IMR-90 (cell line): ENCODE data around the gene PDLIM1. TPM values are rescaled to one million over a fixed set of nuclear protein-coding genes. Genes with fewer than 3 reads are reported as not detected.
A peak's percentile ranks its signal among the peaks of the same experiment; 100 is the strongest.

Source experiments
- ATAC-seq: fragments of 200-7000 bp; cut with Tn5 transposase; 2 replicates; pipeline ENCODE4 v1.9.1; 2020; ENCODE audit warnings: low read depth, mild to moderate bottlenecking, moderate library complexity
- BruUV-seq: library from RNA; stranded (reverse); fragments of 400-500 nt; replicated peaks from 2 replicates; lab custom pipeline; 2021; lab: Mats Ljungman, UMichigan
- CTCF ChIA-PET: fragments of 300-600 bp; formaldehyde crosslinking; extraction: SDS; loops from one replicate; lab custom pipeline; 2021; ENCODE audit warnings: antibody characterized with exemption; lab: Yijun Ruan, JAX
- POLR2A ChIA-PET: fragments of 300-600 bp; sonication (Branson Sonifier 250); formaldehyde crosslinking; loops from one replicate; lab custom pipeline; 2022; ENCODE audit warnings: antibody characterized with exemption; ENCODE audit not compliant: unreplicated experiment; lab: Charles Lee
- DNase-seq: peaks from one replicate; pipeline ENCODE4 v3.0.0; 2013
- H2AFZ ChIP-seq: replicated peaks from 2 replicates; pipeline ENCODE3; 2013; ENCODE audit warnings: low read length, mild to moderate bottlenecking; ENCODE audit not compliant: poor library complexity
- H2AK5ac ChIP-seq: 2 replicates; pipeline ENCODE4 v1.6.1; 2013; ENCODE audit warnings: low read depth, low read length, inconsistent platforms
- H2AK9ac ChIP-seq: replicated peaks from 2 replicates; pipeline ENCODE3; 2013; ENCODE audit warnings: mild to moderate bottlenecking, low read depth, low read length, moderate library complexity; ENCODE audit not compliant: poor library complexity
- H2BK120ac ChIP-seq: 2 replicates; pipeline ENCODE4 v1.6.1; 2013; ENCODE audit warnings: low read depth, low read length, inconsistent platforms
- H2BK15ac ChIP-seq: 3 replicates; pipeline ENCODE4 v1.6.1; 2013; ENCODE audit warnings: low read depth, low read length, inconsistent platforms
- H2BK20ac ChIP-seq: 2 replicates; pipeline ENCODE4 v1.6.1; 2013; ENCODE audit warnings: low read depth, mild to moderate bottlenecking, inconsistent platforms, low read length, moderate library complexity
- H2BK5ac ChIP-seq: 2 replicates; pipeline ENCODE4 v1.6.1; 2013; ENCODE audit warnings: mild to moderate bottlenecking, low read depth, low read length, inconsistent platforms; ENCODE audit not compliant: poor library complexity, severe bottlenecking
- H3K14ac ChIP-seq: replicated peaks from 2 replicates; pipeline ENCODE4 v1.6.1; 2013; ENCODE audit warnings: low read depth, low read length, inconsistent platforms
- H3K18ac ChIP-seq: 2 replicates; pipeline ENCODE4 v1.6.1; 2013; ENCODE audit warnings: low read depth, low read length, control low read depth
- H3K23ac ChIP-seq: 2 replicates; pipeline ENCODE4 v1.6.1; 2013; ENCODE audit warnings: low read depth, low read length, inconsistent platforms
- H3K27ac ChIP-seq: 2 replicates; pipeline ENCODE4 v1.5.1; 2013; ENCODE audit warnings: mild to moderate bottlenecking, control low read depth, low read length; ENCODE audit not compliant: insufficient read depth
- H3K27me3 ChIP-seq: 2 replicates; pipeline ENCODE4 v1.6.1; 2013; ENCODE audit warnings: low read length; ENCODE audit not compliant: control insufficient read depth, insufficient read depth
- H3K36me3 ChIP-seq: 2 replicates; pipeline ENCODE4 v1.6.1; 2013; ENCODE audit warnings: low read length, mixed read lengths; ENCODE audit not compliant: control insufficient read depth, insufficient read depth
- H3K4ac ChIP-seq: 2 replicates; pipeline ENCODE4 v1.6.1; 2013; ENCODE audit warnings: low read depth, low read length, inconsistent platforms
- H3K4me1 ChIP-seq: 2 replicates; pipeline ENCODE4 v1.6.1; 2013; ENCODE audit warnings: low read length, mixed read lengths; ENCODE audit not compliant: control insufficient read depth, insufficient read depth
- H3K4me2 ChIP-seq: 2 replicates; pipeline ENCODE4 v1.6.1; 2013; ENCODE audit warnings: low read depth, mild to moderate bottlenecking, control low read depth, low read length, moderate library complexity
- H3K4me3 ChIP-seq: 2 replicates; pipeline ENCODE4 v1.5.1; 2013; ENCODE audit warnings: low read depth, mild to moderate bottlenecking, control low read depth, low read length, moderate library complexity; ENCODE audit not compliant: insufficient read depth
- H3K56ac ChIP-seq: 2 replicates; pipeline ENCODE4 v1.6.1; 2013; ENCODE audit warnings: low read length, inconsistent platforms; ENCODE audit not compliant: insufficient read depth; ENCODE audit errors: extremely low read depth
- H3K79me1 ChIP-seq, 2 experiments: 2 replicates each; pipeline ENCODE4 v1.6.1; 2013; ENCODE audit warnings: low read length in 2 of 2, inconsistent platforms in 1 of 2, low read depth in 1 of 2
- H3K9ac ChIP-seq: 2 replicates; pipeline ENCODE4 v1.6.1; 2013; ENCODE audit warnings: low read depth, low read length, control low read depth
- H3K9me1 ChIP-seq: 2 replicates; pipeline ENCODE4 v1.6.1; 2013; ENCODE audit warnings: low read length, inconsistent platforms; ENCODE audit not compliant: insufficient read depth
- H3K9me3 ChIP-seq: 2 replicates; pipeline ENCODE4 v1.6.1; 2013; ENCODE audit warnings: low read length; ENCODE audit not compliant: control insufficient read depth, insufficient read depth
- H4K20me1 ChIP-seq: 2 replicates; pipeline ENCODE4 v1.6.1; 2013; ENCODE audit warnings: low read length, inconsistent platforms; ENCODE audit not compliant: insufficient read depth
- H4K5ac ChIP-seq: 2 replicates; pipeline ENCODE4 v1.6.1; 2013; ENCODE audit warnings: mild to moderate bottlenecking, low read depth, low read length, control low read depth
- H4K8ac ChIP-seq, 2 experiments: 2 replicates each; pipeline ENCODE4 v1.6.1; 2013; ENCODE audit warnings: low read depth in 2 of 2, low read length in 2 of 2, control low read depth in 1 of 2, inconsistent platforms in 1 of 2
- H4K91ac ChIP-seq: 2 replicates; pipeline ENCODE4 v1.6.1; 2013; ENCODE audit warnings: low read depth, low read length, inconsistent platforms; ENCODE audit not compliant: insufficient read depth
- RFX5 ChIP-seq: IDR thresholded peaks from 2 replicates; pipeline ENCODE4 v1.8.0; 2012; ENCODE audit warnings: low read depth, mild to moderate bottlenecking, low read length, moderate library complexity
- WGBS, 2 experiments: methylation state at CpG; one replicate each; pipeline versions ENCODE4 v1.1.5 to v1.1.7; 2013; ENCODE audit warnings: missing lambda C conversion rate in 2 of 2; ENCODE audit not compliant: insufficient read length in 1 of 2; ENCODE audit errors: extremely low coverage in 2 of 2; 5-methylcytosine and 5-hydroxymethylcytosine counted together
- dilution Hi-C: fragments of 300-500 bp; cut with HindIII; formaldehyde crosslinking; loops from one replicate; pipeline ENCODE4 v1.14.3; 2018; ENCODE audit warnings: low sequenced_read_pairs; ENCODE audit not compliant: unreplicated experiment
- in situ Hi-C: fragments of 300-500 bp; cut with MboI; formaldehyde crosslinking; loops from 3 replicates; pipeline ENCODE4 v1.14.3; 2019; ENCODE audit warnings: low sequenced_read_pairs, inconsistent platforms, mixed read lengths
- intact Hi-C: fragments of 100-400 bp; cut with micrococcal nuclease; formaldehyde crosslinking; loops from 2 replicates; pipeline ENCODE4 v1.10.0; 2022
- polyA plus RNA-seq, 3 experiments: library from polyadenylated mRNA; depleted of rRNA; stranded (reverse); fragments of >200 nt; gene quantifications; 2 replicates each; pipeline ENCODE4 v1.2.3, GENCODE V29; 2012; ENCODE audit warnings: low replicate concordance in 1 of 3
- total RNA-seq: library from RNA; depleted of rRNA; stranded (reverse); fragments of >200 nt; gene quantifications from 2 replicates; pipeline ENCODE4 v1.2.3, GENCODE V29; 2012
- TF ChIP-seq, protein P1 (sequence below): conservative IDR thresholded peaks from 2 replicates; pipeline ENCODE4 v1.5.1; 2012; ENCODE audit warnings: mild to moderate bottlenecking, low read depth, low read length, improper control_type of control experiment
- TF ChIP-seq, protein P2 (sequence below): fragments of 150-350 bp; IDR thresholded peaks from 2 replicates; pipeline ENCODE4 v1.6.1; 2016; ENCODE audit warnings: low read depth, mild to moderate bottlenecking, low read length, moderate library complexity, borderline replicate concordance

Gene PDLIM1
- total and polyA plus RNA-seq, 2 of the 4 experiments (the other 2 are of a cell fraction), result 30.1 to 187 TPM

DNA sequence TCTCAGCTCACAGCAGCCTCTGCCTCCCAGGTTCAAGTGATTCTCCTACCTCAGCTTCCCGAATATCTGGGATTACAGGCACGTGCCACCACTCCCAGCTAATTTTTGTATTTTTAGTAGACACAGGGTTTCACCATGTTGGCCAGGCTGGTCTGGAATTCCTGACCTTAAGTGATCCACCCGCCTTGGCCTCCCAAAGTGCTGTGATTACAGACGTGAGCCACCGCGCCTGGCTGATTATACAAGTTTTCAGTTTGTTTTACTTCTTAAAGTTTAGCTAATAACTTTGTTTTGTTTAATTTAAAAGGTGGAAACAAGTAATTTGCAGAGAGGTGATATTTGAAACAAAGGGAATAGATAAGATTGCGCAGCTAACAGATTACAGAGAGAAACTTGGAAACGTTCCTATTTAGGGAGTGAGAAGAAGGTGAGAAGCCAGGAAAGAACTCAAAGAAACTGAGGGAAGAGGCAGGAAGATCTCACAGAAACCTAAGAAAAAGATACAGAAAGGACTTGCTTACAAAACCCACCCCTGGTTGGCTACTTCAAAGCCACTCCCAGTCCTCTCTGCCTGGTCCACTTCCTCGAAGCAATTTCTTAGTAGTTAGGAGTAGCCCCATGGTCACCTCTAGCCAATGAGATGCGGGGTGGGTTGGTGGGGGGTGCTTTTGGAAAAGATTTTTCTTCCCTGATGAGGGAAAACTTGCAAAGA lies 15.0 kb upstream of the PDLIM1 start:
- Histone ChIP-seq H3K36me3 (no peaks in the 10 kb centered on the region), H3K27me3 (no peaks in the 10 kb centered on the region), H2AFZ (no peak overlapping the region), H3K18ac (peak overlapping the region; percentile 5; the same call in 1 of the 2 replicates), H2AK5ac (no peak overlapping the region), H3K4me1 (peaks cover 15% of the 10 kb centered on the region), H3K9me1 (peaks cover 14% of the 10 kb centered on the region), H4K5ac (no peak overlapping the region), H2BK5ac (no peak overlapping the region), H2BK20ac (peak overlapping the region; percentile 61; the same call in 1 of the 2 replicates), H3K9me3 (no peaks in the 10 kb centered on the region), H3K4me3 (no peak overlapping the region), H3K27ac (no peak overlapping the region), H3K4me2 (no peak overlapping the region), H3K9ac (no peak overlapping the region), H2AK9ac (no peak overlapping the region), H3K56ac (no peak overlapping the region), H3K4ac (peak overlapping the region; percentile 25; the same call in 1 of the 2 replicates), H3K23ac (no peak overlapping the region), H2BK120ac (no peak overlapping the region), H4K91ac (no peak overlapping the region), H4K20me1 (peaks cover 3% of the 10 kb centered on the region; the same call in 1 of the 2 replicates), H4K8ac (no peak overlapping the region), H3K79me1 (no peaks in the 10 kb centered on the region), H2BK15ac (no peak overlapping the region), H3K14ac (no peak overlapping the region)
- ATAC-seq (no peak), DNase-seq (no peak)
- 75% methylated on average over 4 of the region's 10 CpGs; no CpG with 5 or more reads in 1 of the 2 experiments for WGBS, 2 experiments
- CTCF ChIA-PET, result no interaction called here
- no TSS peak for BruUV-seq
- intact Hi-C loops (no loop called here), in situ Hi-C loops (no loop called here), dilution Hi-C loops (no loop called here)
- POLR2A ChIA-PET, result no interaction called here
- TF ChIP-seq RFX5, result no peak
- TF ChIP-seq, protein P1, sequence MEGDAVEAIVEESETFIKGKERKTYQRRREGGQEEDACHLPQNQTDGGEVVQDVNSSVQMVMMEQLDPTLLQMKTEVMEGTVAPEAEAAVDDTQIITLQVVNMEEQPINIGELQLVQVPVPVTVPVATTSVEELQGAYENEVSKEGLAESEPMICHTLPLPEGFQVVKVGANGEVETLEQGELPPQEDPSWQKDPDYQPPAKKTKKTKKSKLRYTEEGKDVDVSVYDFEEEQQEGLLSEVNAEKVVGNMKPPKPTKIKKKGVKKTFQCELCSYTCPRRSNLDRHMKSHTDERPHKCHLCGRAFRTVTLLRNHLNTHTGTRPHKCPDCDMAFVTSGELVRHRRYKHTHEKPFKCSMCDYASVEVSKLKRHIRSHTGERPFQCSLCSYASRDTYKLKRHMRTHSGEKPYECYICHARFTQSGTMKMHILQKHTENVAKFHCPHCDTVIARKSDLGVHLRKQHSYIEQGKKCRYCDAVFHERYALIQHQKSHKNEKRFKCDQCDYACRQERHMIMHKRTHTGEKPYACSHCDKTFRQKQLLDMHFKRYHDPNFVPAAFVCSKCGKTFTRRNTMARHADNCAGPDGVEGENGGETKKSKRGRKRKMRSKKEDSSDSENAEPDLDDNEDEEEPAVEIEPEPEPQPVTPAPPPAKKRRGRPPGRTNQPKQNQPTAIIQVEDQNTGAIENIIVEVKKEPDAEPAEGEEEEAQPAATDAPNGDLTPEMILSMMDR, result no peak
- TF ChIP-seq, protein P2, sequence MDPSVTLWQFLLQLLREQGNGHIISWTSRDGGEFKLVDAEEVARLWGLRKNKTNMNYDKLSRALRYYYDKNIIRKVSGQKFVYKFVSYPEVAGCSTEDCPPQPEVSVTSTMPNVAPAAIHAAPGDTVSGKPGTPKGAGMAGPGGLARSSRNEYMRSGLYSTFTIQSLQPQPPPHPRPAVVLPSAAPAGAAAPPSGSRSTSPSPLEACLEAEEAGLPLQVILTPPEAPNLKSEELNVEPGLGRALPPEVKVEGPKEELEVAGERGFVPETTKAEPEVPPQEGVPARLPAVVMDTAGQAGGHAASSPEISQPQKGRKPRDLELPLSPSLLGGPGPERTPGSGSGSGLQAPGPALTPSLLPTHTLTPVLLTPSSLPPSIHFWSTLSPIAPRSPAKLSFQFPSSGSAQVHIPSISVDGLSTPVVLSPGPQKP, result no peak
